ENCODE data around the gene LDB1.

The LDB1 gene

DNA sequence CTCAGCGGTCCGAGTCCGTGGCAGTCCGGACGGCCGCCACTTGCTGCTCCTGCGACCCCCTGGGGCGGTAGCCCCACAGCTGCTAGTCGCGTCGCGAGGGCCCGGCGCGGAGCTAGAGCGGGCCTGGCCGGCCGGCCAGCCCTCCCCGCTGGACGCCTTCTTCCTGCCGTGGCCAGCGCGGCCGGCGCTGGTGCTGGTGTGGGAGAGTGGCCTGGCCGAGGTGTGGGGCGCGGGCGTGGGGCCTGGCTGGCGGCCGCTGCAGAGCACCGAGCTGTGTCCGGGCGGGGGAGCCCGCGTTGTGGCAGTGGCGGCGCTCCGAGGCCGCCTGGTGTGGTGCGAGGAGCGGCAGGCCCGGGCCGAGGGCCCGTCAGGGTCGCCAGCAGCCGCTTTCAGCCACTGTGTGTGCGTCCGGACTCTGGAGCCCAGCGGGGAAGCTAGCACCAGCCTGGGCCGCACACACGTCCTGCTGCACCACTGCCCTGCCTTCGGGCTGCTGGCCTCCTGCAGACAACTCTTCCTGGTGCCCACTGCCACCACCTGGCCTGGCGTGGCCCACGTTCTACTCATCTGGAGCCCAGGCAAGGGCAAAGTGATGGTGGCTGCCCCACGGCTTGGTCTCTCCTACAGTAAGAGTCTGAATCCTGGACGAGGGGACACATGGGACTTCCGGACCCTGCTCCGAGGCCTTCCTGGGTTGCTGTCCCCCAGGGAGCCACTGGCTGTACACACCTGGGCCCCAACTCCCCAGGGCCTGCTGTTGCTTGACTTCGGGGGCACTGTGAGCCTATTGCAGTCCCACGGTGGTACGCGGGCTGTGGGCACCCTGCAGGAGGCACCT lies 54.4 kb downstream of the LDB1 start:
- in situ Hi-C loops (cut with HindIII; ENCODE audit: low sequenced_read_pairs), result no loop called here
- no peak for DNase-seq (ENCODE audit: low read depth, low spot score)
- TF ChIP-seq, protein P1, sequence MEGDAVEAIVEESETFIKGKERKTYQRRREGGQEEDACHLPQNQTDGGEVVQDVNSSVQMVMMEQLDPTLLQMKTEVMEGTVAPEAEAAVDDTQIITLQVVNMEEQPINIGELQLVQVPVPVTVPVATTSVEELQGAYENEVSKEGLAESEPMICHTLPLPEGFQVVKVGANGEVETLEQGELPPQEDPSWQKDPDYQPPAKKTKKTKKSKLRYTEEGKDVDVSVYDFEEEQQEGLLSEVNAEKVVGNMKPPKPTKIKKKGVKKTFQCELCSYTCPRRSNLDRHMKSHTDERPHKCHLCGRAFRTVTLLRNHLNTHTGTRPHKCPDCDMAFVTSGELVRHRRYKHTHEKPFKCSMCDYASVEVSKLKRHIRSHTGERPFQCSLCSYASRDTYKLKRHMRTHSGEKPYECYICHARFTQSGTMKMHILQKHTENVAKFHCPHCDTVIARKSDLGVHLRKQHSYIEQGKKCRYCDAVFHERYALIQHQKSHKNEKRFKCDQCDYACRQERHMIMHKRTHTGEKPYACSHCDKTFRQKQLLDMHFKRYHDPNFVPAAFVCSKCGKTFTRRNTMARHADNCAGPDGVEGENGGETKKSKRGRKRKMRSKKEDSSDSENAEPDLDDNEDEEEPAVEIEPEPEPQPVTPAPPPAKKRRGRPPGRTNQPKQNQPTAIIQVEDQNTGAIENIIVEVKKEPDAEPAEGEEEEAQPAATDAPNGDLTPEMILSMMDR (IDR thresholded peaks at IDR 0.05; ENCODE audit: low read depth, low read length), result no peak
- H3K4me3 ChIP-seq (ENCODE audit: low read depth, low read length), result peak overlapping the region; percentile 58

DNA sequence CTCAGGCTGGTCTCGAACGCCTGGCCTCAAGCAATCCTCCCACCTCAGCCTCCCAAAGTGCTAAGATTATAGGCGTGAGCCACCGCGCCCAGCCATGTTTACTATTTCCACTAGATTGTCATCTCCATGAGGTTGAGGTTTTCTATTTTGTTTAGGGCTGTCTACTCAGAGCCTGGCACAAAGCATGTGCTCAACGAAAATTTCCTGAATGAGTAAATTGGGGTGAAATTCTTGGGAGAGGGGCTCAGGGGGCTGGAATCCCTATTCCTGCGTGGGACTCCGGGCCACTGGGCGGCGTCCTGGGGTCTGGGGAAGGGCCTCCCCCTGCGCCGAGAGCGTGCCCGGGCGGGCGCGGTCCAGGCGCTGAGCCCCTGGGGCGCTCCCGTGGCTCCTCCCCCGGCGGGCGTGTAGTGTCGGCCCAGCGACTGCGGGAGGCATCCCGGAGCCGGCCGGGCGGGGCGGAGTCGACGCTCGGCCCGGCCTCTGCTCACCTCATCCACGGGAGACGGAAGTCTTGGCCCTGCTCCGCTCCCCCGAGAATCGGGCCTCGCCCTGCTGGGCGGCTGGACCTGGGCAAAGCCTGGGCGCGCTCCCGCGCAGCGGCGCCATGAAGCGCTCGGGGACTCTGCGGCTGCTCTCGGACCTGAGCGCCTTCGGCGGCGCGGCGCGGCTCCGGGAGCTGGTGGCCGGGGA lies 55.2 kb downstream of the LDB1 start, which contains the start of gene HPS6:
HPS6 (plus strand) TSS at position 482 of the 693 bp plus-strand sequence; CDS start at position 608, 126 bp downstream.
- in situ Hi-C loops (cut with HindIII; ENCODE audit: low sequenced_read_pairs), result no loop called here
- TF ChIP-seq, protein P1 (IDR thresholded peaks at IDR 0.05; ENCODE audit: low read depth, low read length), result no peak
- peak within 1 kb of the TSS; percentile 58 for H3K4me3 ChIP-seq (ENCODE audit: low read depth, low read length)
- DNase-seq (ENCODE audit: low read depth, low spot score), result peak; percentile 90

DNA sequence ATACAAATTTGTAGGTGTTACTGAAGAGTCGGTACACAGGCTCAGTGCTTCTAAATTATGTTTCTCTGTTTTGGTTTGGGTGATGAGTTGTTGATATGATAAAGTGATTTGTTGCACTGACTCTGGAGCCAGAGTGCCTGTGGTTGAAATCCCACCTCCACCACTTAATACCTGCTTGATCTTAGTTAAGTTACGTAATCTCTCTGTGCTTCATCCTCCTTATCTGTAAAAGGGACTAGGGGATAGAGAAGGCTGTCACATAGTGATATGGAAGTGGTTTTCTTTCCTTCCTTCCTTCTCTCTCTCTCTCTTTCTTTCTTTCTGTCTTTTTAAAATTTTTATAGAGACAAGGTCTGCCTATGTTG lies 55.7 kb downstream of the LDB1 start:
- H3K4me3 ChIP-seq (ENCODE audit: low read depth, low read length), result peak overlapping the region; percentile 58
- in situ Hi-C loops (cut with HindIII; ENCODE audit: low sequenced_read_pairs), result no loop called here
- TF ChIP-seq, protein P1 (IDR thresholded peaks at IDR 0.05; ENCODE audit: low read depth, low read length), result no peak
- DNase-seq (ENCODE audit: low read depth, low spot score), result no peak

DNA sequence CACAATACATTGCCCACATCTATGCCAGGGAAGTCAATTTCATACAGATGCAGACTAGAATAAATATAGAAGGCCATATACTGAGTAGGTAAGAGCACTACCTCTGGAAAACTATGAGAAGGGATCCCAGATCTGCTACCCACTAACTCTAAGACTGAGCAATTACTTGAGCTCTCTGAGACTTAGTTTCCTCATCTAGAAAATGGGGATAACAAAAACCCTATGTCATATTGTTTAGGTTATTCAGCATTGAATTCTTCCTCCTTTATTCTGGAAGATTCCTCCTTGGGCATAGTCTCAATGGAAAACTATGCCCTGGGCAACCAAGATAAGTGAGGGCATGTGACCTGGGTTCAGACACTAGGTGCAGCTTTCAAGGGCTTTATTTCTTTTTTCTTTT lies 60.2 kb downstream of the LDB1 start:
- no peak overlapping the region for H3K4me3 ChIP-seq (ENCODE audit: low read depth, low read length)
- in situ Hi-C loops (cut with HindIII; ENCODE audit: low sequenced_read_pairs), result no loop called here
- TF ChIP-seq, protein P1 (IDR thresholded peaks at IDR 0.05; ENCODE audit: low read depth, low read length), result no peak
- DNase-seq (ENCODE audit: low read depth, low spot score), result no peak
